ENCODE results near the gene SORCS3. TPM values are rescaled to one million over a fixed set of nuclear protein-coding genes. Genes with fewer than 3 reads are reported as not detected.

Gene SORCS3
- total and polyA plus RNA-seq, 10 of the 15 experiments (the other 5 are each of a cell fraction or from before 2014, with no cell fraction given), result 0.01 to 0.04 (median 0.02) TPM; not detected in 7

DNA sequence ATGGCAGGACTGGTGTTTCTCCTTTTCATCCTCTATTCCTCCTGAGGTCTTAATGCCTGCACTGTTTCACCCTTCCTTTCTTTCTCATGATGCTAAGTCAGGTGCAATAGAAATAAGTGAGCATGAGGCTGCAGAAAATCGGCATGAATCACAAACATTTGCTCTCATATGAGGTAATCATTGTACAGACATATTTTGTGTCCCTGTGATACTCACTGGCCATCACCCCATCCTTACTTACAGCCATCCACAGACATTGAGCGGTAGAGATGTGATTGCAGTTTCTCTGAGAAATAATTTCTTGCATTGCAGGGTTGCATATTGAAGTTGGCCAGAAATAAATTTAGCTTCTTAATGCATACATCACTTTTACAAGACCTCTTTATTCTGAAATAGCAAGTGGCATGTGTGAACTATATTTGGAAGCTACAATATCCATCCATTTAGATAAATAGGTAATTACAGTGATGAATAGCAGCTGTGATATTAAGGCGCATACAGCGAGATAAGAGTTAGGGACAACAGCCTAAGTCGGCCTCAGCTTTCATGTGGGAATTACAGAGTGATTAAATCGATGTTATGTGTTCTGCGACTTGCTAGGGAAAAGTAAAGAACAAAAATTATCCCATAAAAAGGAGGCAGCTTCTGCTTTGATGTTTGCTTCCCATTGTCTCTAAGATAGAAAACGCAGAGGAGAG is 612.6 kb downstream of the SORCS3 start:
- CTCF ChIA-PET, result interaction anchor here (1.2 kb wide), 2 partner anchors 10 kb away, joined by 3 to 5 read pairs; no protein-coding TSS in a partner anchor
- Histone ChIP-seq H3K79me2 (ENCODE audit: control insufficient read depth, insufficient read depth, low read length) (no peaks in the 10 kb centered on the region), H3K36me3 (ENCODE audit: control insufficient read depth in 2 of 2, insufficient read depth in 2 of 2, low read length in 1 of 2) (no peaks in the 10 kb centered on the region), H3K4me3 (no peak overlapping the region), H3K27me3 (replicated peaks in 1 of 2; ENCODE audit: control insufficient read depth in 2 of 2, insufficient read depth in 2 of 2, low read length in 1 of 2) (no peaks in the 10 kb centered on the region), H3K4me1 (ENCODE audit: control insufficient read depth, insufficient read depth, low read length) (no peaks in the 10 kb centered on the region), H3K9ac (ENCODE audit: control insufficient read depth, insufficient read depth, low read length) (no peak overlapping the region), H4K20me1 (ENCODE audit: control insufficient read depth, insufficient read depth) (no peaks in the 10 kb centered on the region), H2AFZ (ENCODE audit: control insufficient read depth, low read depth, low read length) (no peak overlapping the region), H3K27ac (ENCODE audit: control insufficient read depth, insufficient read depth) (no peak overlapping the region), H3K4me2 (ENCODE audit: control insufficient read depth, insufficient read depth) (no peak overlapping the region), H3K9me3 (replicated peaks; ENCODE audit: control insufficient read depth, insufficient read depth, low read length) (no peaks in the 10 kb centered on the region)
- intact Hi-C loops (cut with micrococcal nuclease; ENCODE audit: unreplicated experiment) (no loop called here), in situ Hi-C loops (cut with MboI) (no loop called here)
- no peak for FAIRE-seq
- no peak for DNase-seq (ENCODE audit: low read depth, low spot score)
- SMC1A ChIA-PET (ENCODE audit: uncharacterized antibody, unreplicated experiment), result no interaction called here
- RAD21 ChIA-PET (ENCODE audit: unreplicated experiment), result no interaction called here
- 20% methylated on average over 8 of the region's 8 CpGs for WGBS (ENCODE audit: insufficient coverage, insufficient replicate concordance, low lambda C conversion rate, missing lambda C conversion rate)
- TF ChIP-seq CBX3 (IDR thresholded peaks at IDR 0.05; ENCODE audit: borderline replicate concordance, low read depth) (no peak), ZNF207 (IDR thresholded peaks at IDR 0.05; ENCODE audit: borderline replicate concordance) (no peak), ELK1 (IDR thresholded peaks at IDR 0.05; ENCODE audit: low read depth, low read length) (no peak), RUNX3 (IDR thresholded peaks at IDR 0.05; ENCODE audit: low read length) (no peak), ZNF274 (IDR thresholded peaks at IDR 0.05; ENCODE audit: insufficient read depth, insufficient read length) (no peak), FOXM1 (IDR thresholded peaks at IDR 0.05; ENCODE audit: low read depth, low read length) (no peak), ZNF384 (IDR thresholded peaks at IDR 0.05; ENCODE audit: borderline replicate concordance, low read depth, low read length) (no peak)
- TF ChIP-seq, protein P1, sequence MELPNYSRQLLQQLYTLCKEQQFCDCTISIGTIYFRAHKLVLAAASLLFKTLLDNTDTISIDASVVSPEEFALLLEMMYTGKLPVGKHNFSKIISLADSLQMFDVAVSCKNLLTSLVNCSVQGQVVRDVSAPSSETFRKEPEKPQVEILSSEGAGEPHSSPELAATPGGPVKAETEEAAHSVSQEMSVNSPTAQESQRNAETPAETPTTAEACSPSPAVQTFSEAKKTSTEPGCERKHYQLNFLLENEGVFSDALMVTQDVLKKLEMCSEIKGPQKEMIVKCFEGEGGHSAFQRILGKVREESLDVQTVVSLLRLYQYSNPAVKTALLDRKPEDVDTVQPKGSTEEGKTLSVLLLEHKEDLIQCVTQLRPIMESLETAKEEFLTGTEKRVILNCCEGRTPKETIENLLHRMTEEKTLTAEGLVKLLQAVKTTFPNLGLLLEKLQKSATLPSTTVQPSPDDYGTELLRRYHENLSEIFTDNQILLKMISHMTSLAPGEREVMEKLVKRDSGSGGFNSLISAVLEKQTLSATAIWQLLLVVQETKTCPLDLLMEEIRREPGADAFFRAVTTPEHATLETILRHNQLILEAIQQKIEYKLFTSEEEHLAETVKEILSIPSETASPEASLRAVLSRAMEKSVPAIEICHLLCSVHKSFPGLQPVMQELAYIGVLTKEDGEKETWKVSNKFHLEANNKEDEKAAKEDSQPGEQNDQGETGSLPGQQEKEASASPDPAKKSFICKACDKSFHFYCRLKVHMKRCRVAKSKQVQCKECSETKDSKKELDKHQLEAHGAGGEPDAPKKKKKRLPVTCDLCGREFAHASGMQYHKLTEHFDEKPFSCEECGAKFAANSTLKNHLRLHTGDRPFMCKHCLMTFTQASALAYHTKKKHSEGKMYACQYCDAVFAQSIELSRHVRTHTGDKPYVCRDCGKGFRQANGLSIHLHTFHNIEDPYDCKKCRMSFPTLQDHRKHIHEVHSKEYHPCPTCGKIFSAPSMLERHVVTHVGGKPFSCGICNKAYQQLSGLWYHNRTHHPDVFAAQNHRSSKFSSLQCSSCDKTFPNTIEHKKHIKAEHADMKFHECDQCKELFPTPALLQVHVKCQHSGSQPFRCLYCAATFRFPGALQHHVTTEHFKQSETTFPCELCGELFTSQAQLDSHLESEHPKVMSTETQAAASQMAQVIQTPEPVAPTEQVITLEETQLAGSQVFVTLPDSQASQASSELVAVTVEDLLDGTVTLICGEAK (IDR thresholded peaks at IDR 0.05; ENCODE audit: borderline replicate concordance), result no peak
- TF ChIP-seq, protein P2, sequence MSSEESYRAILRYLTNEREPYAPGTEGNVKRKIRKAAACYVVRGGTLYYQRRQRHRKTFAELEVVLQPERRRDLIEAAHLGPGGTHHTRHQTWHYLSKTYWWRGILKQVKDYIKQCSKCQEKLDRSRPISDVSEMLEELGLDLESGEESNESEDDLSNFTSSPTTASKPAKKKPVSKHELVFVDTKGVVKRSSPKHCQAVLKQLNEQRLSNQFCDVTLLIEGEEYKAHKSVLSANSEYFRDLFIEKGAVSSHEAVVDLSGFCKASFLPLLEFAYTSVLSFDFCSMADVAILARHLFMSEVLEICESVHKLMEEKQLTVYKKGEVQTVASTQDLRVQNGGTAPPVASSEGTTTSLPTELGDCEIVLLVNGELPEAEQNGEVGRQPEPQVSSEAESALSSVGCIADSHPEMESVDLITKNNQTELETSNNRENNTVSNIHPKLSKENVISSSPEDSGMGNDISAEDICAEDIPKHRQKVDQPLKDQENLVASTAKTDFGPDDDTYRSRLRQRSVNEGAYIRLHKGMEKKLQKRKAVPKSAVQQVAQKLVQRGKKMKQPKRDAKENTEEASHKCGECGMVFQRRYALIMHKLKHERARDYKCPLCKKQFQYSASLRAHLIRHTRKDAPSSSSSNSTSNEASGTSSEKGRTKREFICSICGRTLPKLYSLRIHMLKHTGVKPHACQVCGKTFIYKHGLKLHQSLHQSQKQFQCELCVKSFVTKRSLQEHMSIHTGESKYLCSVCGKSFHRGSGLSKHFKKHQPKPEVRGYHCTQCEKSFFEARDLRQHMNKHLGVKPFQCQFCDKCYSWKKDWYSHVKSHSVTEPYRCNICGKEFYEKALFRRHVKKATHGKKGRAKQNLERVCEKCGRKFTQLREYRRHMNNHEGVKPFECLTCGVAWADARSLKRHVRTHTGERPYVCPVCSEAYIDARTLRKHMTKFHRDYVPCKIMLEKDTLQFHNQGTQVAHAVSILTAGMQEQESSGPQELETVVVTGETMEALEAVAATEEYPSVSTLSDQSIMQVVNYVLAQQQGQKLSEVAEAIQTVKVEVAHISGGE (CRISPR knock-in tag; IDR thresholded peaks at IDR 0.05), result no peak
- no TSS peak for BruUV-seq (replicated peaks)
- ATAC-seq, result no peak
- POLR2A ChIA-PET, result interaction anchor here (0.5 kb wide), 1 partner anchor 1582 kb away, joined by 4 read pairs; no protein-coding TSS in a partner anchor

Data from GM12878 (cell line).